NCI-H2107 (cell line): ENCODE results near the gene PTGR1.

Experiments
- DNase-seq: peaks from one replicate; lab custom pipeline; 2025; lab: John Stamatoyannopoulos, UW

The PTGR1 gene

GRCh38 chr9:111533099-111533790 lies 66.2 kb downstream of the PTGR1 start:
- DNase-seq = no peak

GRCh38 chr9:111531716-111532115 lies 67.7 kb downstream of the PTGR1 start:
- DNase-seq = no peak

GRCh38 chr9:111529787-111530186 lies 69.7 kb downstream of the PTGR1 start:
- DNase-seq = no peak

- DNase-seq = no peak
Measured at GRCh38 chr9:111527347-111527746, 72.1 kb downstream of the PTGR1 start.

GRCh38 chr9:111525056-111525977 lies 74.1 kb downstream of the PTGR1 start, which contains the start of gene ZNF483:
Gene ZNF483, plus strand, starts transcription at chr9:111525179. Its CDS starts 2,217 bp downstream, at chr9:111527396.
- DNase-seq = peak; percentile 72

GRCh38 chr9:111524731-111525055 lies 74.8 kb downstream of the PTGR1 start:
- DNase-seq = no peak

GRCh38 chr9:111516061-111516465 lies 83.4 kb downstream of the PTGR1 start:
- no peak for DNase-seq

GRCh38 chr9:111514967-111515366 lies 84.5 kb downstream of the PTGR1 start:
- no peak for DNase-seq
